SK-N-DZ (cell line): Measurements from ENCODE around the gene CSTF1. TPM values are rescaled to one million over a fixed set of nuclear protein-coding genes. Genes with fewer than 3 reads are reported as not detected.

ENCODE experiments used
- DNase-seq: peaks from one replicate; pipeline ENCODE4 v3.0.0-alpha.2; 2015; ENCODE audit warnings: low spot score
- polyA plus RNA-seq, 2 experiments: library from polyadenylated mRNA; depleted of rRNA; stranded (reverse); fragments of >200 nt; gene quantifications; 2 replicates each; pipeline ENCODE4 v1.2.3, GENCODE V29; 2014

CSTF1 gene
- polyA plus RNA-seq (2014; cell fraction: cytosol; rRNA removed) = 68.8 and 79.9 TPM in 2 replicates
- 55.4 and 75.0 TPM in 2 replicates for polyA plus RNA-seq (2014; cell fraction: nucleus; rRNA removed)

GRCh38 chr20:56392132-56392880 is at the start of gene CSTF1, which contains the start of gene AURKA:
TSS of gene CSTF1 (plus strand) at chr20:56392645. CDS start at chr20:56395553, 2,908 bp downstream.
TSS of gene AURKA (minus strand) at chr20:56392215. CDS start at chr20:56388197, 4,018 bp downstream.
- DNase-seq = peak; percentile 100

DNA sequence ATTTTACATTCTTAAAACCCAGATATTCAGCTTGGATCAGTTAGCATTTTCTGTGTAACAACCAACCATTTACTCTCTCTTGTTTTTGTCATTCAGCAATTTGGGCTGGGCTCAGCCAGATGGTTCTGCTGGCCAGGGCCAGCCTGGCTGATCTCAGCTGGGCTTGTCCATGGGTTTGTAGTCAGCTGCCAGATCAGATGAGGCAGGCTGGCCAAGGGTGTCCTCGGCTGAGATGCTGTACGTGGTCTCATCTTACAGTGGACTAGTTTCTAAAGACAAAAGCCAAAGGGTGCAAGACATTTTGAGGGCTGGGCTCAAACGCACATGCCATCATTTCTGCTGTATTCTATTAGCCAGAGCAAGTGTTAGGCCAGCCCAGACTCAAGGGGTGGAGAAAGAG is 49.7 kb upstream of the CSTF1 start:
- DNase-seq = no peak

GRCh38 chr20:56343861-56344381 is 48.5 kb upstream of the CSTF1 start:
- peak; percentile 49 for DNase-seq

DNA sequence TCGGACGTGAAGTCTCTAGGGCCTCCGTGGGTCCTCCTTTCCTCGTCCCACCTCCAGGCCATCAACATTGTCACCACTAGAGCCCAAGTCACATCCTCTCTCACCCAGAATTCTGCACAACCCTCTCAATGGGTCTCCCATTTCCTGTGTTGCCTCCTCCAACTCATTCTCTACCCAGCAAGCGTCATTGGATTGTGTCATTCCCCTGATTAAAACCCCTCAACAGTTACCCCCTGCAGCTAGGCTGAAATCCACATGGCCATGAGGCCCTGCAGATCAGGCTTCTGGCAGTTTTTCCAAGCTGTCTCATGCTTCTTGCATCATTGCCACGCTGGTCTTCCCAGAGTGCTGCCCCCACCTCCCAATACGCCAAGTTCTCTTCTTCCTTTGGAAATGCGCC is 46.5 kb upstream of the CSTF1 start:
- no peak for DNase-seq

GRCh38 chr20:56347628-56348304 is 44.7 kb upstream of the CSTF1 start:
- DNase-seq = no peak

DNA sequence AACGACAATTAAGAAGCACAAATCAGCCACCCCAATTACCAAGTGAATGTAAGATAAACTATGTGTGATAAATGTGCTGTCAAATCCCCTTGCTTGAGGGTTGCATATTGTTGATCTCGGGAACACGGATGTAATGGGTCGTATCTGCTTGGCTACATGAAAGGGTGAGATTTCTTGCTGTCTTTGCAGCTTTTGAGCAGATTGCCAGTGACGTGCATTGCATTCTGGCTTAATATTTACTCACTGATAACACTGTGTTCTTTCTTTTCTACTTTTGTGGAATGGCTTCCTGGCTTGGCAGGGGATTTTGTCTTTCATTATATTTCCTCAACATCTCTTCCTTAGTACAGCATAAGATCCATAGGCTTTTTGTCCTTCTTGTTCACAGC is 44.1 kb upstream of the CSTF1 start:
- no peak for DNase-seq

DNA sequence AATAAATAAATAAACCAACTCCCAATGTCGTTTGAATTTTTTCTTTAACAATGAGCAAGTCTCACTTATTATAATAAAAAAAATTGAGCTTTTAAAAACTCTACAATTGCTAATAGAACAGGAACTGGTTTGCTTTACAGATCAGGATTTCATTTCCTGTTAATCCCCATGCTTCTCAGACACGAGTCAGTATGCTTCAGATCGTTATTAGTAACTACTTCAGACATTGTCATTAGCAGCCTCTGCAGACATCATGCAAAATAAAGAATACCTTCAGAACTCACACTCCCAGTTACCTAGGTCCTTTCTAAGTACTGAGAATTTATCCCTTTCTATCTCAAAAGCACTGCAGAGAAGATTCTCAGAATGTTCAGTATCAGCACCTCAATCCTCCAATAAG is 43.7 kb upstream of the CSTF1 start:
- no peak for DNase-seq

GRCh38 chr20:56350842-56351241 is 41.6 kb upstream of the CSTF1 start:
- DNase-seq = no peak

- no peak for DNase-seq
These were observed 39.9 kb upstream of the CSTF1 start for GRCh38 chr20:56352345-56353055.

GRCh38 chr20:56353356-56353755 is 39.1 kb upstream of the CSTF1 start:
- no peak for DNase-seq

GRCh38 chr20:56358070-56358469 is 34.4 kb upstream of the CSTF1 start:
- DNase-seq = no peak

GRCh38 chr20:56358600-56359211 is 33.7 kb upstream of the CSTF1 start, which contains the start of gene FAM210B:
TSS of gene FAM210B (plus strand) at chr20:56358974. CDS start at chr20:56359006, 32 bp downstream.
- DNase-seq = peak; percentile 95

DNA sequence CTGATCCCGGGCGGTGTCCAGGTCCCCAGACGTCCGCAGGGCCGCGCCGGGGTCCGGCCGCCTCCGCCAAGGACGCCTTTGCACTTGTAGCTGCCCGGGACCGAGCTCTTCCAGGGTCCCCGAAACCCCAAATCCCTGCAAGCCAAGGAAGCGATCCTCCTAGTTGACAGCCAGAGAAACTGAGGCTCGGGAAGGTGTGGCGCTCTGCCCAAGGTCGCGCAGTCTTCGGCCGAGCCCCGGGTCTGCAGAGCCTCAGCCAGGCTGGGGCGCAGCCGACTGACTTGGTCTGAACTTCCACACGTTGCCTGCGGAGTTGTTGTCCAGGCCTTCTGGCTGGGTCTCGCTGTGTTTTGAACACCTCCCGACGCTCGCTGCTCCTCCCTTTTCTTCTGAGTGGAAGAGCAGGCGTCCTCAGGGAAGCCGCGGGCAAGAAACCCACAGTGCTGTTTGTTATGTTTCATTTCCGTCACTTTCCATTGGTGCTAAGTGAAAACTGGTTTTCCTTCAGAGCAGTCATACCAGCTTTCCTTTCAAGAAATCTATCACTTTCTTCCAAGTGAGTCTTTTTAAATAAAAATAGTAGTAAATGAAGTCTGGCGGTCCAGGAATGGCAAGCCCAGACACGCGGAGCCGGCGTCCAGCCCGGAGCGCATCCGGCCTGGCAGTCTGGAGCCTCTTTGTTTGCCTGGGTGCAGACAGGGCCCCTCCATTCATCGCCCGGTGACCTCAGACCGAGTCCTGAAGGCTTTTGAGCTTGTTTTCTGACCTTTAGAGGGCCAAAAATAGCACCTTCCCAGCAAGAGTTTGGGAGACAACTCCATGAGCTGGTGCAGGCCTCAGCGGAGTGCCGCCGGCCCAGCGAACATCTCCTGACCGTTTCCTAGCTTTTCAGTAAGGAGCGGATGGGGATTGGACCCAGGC is 33.0 kb upstream of the CSTF1 start:
- peak; percentile 68 for DNase-seq

- DNase-seq = peak; percentile 31
These were observed 32.1 kb upstream of the CSTF1 start for GRCh38 chr20:56360133-56360907.

DNA sequence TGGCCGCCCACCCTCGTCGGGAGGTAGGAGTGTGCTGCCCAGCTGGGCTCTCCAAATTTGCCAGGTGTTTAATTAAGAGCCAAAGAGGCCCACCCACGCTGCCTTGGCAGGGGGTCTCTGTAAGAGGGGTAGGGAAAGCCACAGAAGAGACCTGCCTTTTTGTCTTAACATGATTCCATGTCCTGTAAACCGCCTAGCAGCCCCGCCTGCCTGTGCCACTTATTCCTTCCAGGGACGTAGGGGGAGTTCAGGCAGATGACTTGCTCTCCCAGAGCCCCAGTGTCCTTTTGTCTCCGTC is 31.6 kb upstream of the CSTF1 start:
- DNase-seq = no peak

- no peak for DNase-seq
These were observed 30.5 kb upstream of the CSTF1 start for GRCh38 chr20:56361900-56362299.

DNA sequence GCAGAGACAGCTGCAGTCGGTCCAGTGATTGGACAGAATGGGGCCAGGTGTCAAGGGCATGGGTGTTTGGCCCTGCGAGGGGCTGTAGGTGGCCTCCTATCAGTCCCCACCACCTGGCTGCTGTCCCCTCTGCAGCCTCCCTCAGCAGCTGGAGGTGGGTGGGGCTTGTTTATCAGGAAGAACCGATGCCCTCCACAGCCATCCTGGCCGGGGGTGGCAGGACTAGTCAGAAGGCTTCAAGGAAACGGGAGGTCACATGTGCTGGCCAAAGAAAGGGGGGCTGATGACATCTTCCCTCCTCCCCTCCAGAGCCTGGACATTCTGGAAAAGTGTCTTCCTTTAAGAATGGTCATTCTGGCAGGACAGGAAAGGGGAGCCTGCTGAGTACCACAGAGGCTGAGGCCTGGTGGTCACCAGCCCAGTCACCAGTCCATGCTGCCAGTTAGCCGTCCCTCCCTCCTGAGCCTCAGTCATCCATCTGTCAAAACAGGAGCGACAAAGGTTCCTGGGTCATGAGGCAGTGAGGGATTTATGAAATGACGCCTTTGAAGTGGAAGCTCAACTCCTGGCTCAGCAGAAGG is 29.5 kb upstream of the CSTF1 start:
- DNase-seq = no peak

DNA sequence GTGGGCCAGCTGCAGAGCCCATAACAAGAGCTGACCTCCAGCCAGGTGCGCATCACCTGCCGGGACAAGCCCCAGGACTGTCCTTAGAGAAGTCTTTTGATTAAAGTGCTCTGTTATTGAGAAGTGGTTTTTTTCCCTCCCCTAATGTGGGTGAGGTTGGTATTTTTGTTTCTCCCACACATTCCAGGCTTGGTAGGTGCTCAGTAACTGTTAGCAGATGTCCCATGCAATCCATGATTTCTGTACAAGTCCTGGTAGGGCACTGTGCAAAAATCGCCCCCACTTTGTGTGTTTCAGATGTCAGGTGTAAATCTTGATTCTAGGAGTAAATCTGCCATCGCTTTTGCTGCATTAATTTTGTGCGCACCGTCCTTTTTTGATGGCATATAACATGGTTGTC is 29.0 kb upstream of the CSTF1 start:
- DNase-seq = no peak

- no peak for DNase-seq
These were observed 23.9 kb upstream of the CSTF1 start for GRCh38 chr20:56368351-56369134.
